ENCODE results near the gene COTL1.

The COTL1 gene

GRCh38 chr16:84641643-84642358, 23.9 kb upstream of the COTL1 start:
- no peak for ATAC-seq
- TF ChIP-seq BACH2 (CRISPR knock-in tag; IDR thresholded peaks at IDR 0.05; ENCODE audit: borderline replicate concordance) = no peak

- TF ChIP-seq TSHZ2 (CRISPR knock-in tag; IDR thresholded peaks at IDR 0.05) (no peak), ZFP30 (CRISPR knock-in tag; IDR thresholded peaks at IDR 0.05) (no peak), ARNTL (CRISPR knock-in tag; IDR thresholded peaks at IDR 0.05; ENCODE audit: borderline replicate concordance, low read depth) (no peak), ESRRG (CRISPR knock-in tag; IDR thresholded peaks at IDR 0.05) (no peak), SNAI2 (CRISPR knock-in tag; IDR thresholded peaks at IDR 0.05) (no peak), CSDC2 (CRISPR knock-in tag; IDR thresholded peaks at IDR 0.05) (no peak), ISL1 (CRISPR knock-in tag; IDR thresholded peaks at IDR 0.05) (no peak)
- ATAC-seq = no peak
Measured at GRCh38 chr16:84640145-84640544, 22.3 kb upstream of the COTL1 start.

DNA sequence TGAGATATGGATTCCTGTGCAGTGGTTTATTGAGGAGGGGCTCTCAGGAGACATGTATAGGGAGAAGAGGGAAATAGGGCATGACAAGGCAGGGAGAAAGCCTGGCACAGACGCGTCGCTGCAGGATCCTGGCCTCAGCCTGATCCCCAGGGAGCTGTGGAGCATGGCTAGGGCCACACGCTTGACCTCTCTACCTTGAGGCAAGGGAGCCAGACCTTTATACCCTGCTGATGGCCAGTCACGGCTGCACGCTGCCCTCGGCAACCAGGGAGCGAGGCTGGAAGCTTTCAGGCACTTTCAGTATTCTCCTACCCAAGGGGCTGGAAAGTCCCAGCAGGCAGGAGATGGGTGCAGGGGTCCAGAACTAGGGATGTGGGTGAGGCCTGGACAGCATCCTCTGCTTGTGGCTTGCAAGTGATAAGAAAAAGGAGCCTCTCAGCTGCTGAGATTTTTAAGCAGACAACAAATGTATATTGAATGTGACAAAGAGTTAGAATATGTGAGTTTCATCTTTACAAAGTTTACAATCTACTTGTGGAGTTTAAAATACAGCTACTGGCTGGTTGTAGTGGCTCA, 20.4 kb upstream of the COTL1 start:
- TF ChIP-seq CREB5 (CRISPR knock-in tag; IDR thresholded peaks at IDR 0.05; ENCODE audit: low read depth) = no peak
- no peak for TF ChIP-seq BACH2 (CRISPR knock-in tag; IDR thresholded peaks at IDR 0.05; ENCODE audit: borderline replicate concordance)
- no peak for TF ChIP-seq ZNF565 (CRISPR knock-in tag; conservative IDR thresholded peaks at IDR 0.05; ENCODE audit: low read depth)
- no peak for TF ChIP-seq ZFP30 (CRISPR knock-in tag; IDR thresholded peaks at IDR 0.05)
- TF ChIP-seq CSRNP3 (CRISPR knock-in tag; IDR thresholded peaks at IDR 0.05) = no peak
- TF ChIP-seq TSHZ2 (CRISPR knock-in tag; IDR thresholded peaks at IDR 0.05) = no peak
- no peak for TF ChIP-seq ISL1 (CRISPR knock-in tag; IDR thresholded peaks at IDR 0.05)
- no peak for TF ChIP-seq ZNF70 (CRISPR knock-in tag; IDR thresholded peaks at IDR 0.05)
- TF ChIP-seq ZFP3 (CRISPR knock-in tag; IDR thresholded peaks at IDR 0.05) = no peak
- TF ChIP-seq TOX (CRISPR knock-in tag; IDR thresholded peaks at IDR 0.05; ENCODE audit: borderline replicate concordance) = no peak
- no peak for TF ChIP-seq CSDC2 (CRISPR knock-in tag; IDR thresholded peaks at IDR 0.05)
- TF ChIP-seq GLIS3 (CRISPR knock-in tag; IDR thresholded peaks at IDR 0.05) = no peak
- ATAC-seq = no peak

DNA sequence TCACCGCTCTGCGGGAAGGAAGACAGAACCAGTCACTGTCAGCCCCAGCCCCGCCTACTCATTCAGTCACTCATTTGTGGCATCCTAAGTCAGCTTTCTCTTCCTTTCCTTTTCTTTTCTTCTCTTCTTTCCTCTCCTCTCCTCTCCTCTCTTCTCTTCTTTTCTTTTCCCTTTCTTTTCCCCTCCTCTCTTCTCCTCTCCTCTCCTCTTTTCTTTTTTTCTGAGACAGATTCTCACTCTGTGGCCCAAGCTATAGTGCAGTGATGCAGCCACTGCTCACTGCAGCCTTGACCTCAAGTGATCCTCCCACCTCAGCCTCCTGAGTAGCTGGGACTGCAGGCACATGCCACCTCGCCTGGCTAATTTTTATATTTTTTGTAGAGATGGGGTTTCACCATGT, 19.8 kb upstream of the COTL1 start:
- ATAC-seq = no peak
- TF ChIP-seq ZFP30 (CRISPR knock-in tag; IDR thresholded peaks at IDR 0.05) = no peak
- TF ChIP-seq ZFP3 (CRISPR knock-in tag; IDR thresholded peaks at IDR 0.05) = no peak
- no peak for TF ChIP-seq ISL1 (CRISPR knock-in tag; IDR thresholded peaks at IDR 0.05)
- no peak for TF ChIP-seq TSHZ2 (CRISPR knock-in tag; IDR thresholded peaks at IDR 0.05)
- no peak for TF ChIP-seq TCF4 (CRISPR knock-in tag; IDR thresholded peaks at IDR 0.05; ENCODE audit: borderline replicate concordance)
- no peak for TF ChIP-seq ZNF70 (CRISPR knock-in tag; IDR thresholded peaks at IDR 0.05)
- no peak for TF ChIP-seq OSR1 (CRISPR knock-in tag; IDR thresholded peaks at IDR 0.05)
- no peak for TF ChIP-seq GLIS3 (CRISPR knock-in tag; IDR thresholded peaks at IDR 0.05)
- TF ChIP-seq CREB5 (CRISPR knock-in tag; IDR thresholded peaks at IDR 0.05; ENCODE audit: low read depth) = no peak
- TF ChIP-seq SNAI2 (CRISPR knock-in tag; IDR thresholded peaks at IDR 0.05) = no peak
- no peak for TF ChIP-seq TOX (CRISPR knock-in tag; IDR thresholded peaks at IDR 0.05; ENCODE audit: borderline replicate concordance)
- no peak for TF ChIP-seq RARB (CRISPR knock-in tag; IDR thresholded peaks at IDR 0.05)
- TF ChIP-seq CSRNP3 (CRISPR knock-in tag; IDR thresholded peaks at IDR 0.05) = no peak
- no peak for TF ChIP-seq CSDC2 (CRISPR knock-in tag; IDR thresholded peaks at IDR 0.05)
- no peak for TF ChIP-seq PPARA (CRISPR knock-in tag; IDR thresholded peaks at IDR 0.05; ENCODE audit: borderline replicate concordance)

All from SK-N-SH treated with all-trans-retinoic acid at 6 μM for 48 hours (cell line).